Measurements from ENCODE around the gene HSPA12B.

Gene HSPA12B

GRCh38 chr20:3710011-3710466 lies 22.4 kb upstream of the HSPA12B start:
- DNase-seq (ENCODE audit: low read depth): no peak
- in situ Hi-C loops (cut with HindIII; ENCODE audit: low sequenced_read_pairs): no loop called here
- no peak overlapping the region for H3K4me3 ChIP-seq (ENCODE audit: low read depth, low read length)
- no peak for TF ChIP-seq CTCF (IDR thresholded peaks at IDR 0.05; ENCODE audit: low read depth, low read length, missing control alignments)

- no peak overlapping the region for H3K4me3 ChIP-seq (ENCODE audit: low read depth, low read length)
- in situ Hi-C loops (cut with HindIII; ENCODE audit: low sequenced_read_pairs): no loop called here
- peak; percentile 92 for TF ChIP-seq CTCF (IDR thresholded peaks at IDR 0.05; ENCODE audit: low read depth, low read length, missing control alignments)
Measured at GRCh38 chr20:3710703-3711483, 21.6 kb upstream of the HSPA12B start.

GRCh38 chr20:3711484-3711941 lies 21.0 kb upstream of the HSPA12B start:
- in situ Hi-C loops (cut with HindIII; ENCODE audit: low sequenced_read_pairs): no loop called here
- no peak for TF ChIP-seq CTCF (IDR thresholded peaks at IDR 0.05; ENCODE audit: low read depth, low read length, missing control alignments)
- peak; percentile 6 for DNase-seq (ENCODE audit: low read depth)
- no peak overlapping the region for H3K4me3 ChIP-seq (ENCODE audit: low read depth, low read length)

More at GRCh38 chr20:3710703-3711483, 21.6 kb upstream of the HSPA12B start:
- no peak for DNase-seq (ENCODE audit: low read depth)

- TF ChIP-seq CTCF (IDR thresholded peaks at IDR 0.05; ENCODE audit: low read depth, low read length, missing control alignments): no peak
- DNase-seq (ENCODE audit: low read depth): no peak
- in situ Hi-C loops (cut with HindIII; ENCODE audit: low sequenced_read_pairs): no loop called here
- no peak within 1 kb of the TSS for H3K4me3 ChIP-seq (ENCODE audit: low read depth, low read length)
Measured at GRCh38 chr20:3712279-3712873, 20.1 kb upstream of the HSPA12B start, which contains the start of gene SIGLEC1. TSS of gene SIGLEC1 (minus strand) at chr20:3712600. CDS start at chr20:3707128, 5,472 bp downstream.

GRCh38 chr20:3714092-3714491 lies 18.4 kb upstream of the HSPA12B start:
- DNase-seq (ENCODE audit: low read depth): no peak
- in situ Hi-C loops (cut with HindIII; ENCODE audit: low sequenced_read_pairs): no loop called here
- TF ChIP-seq CTCF (IDR thresholded peaks at IDR 0.05; ENCODE audit: low read depth, low read length, missing control alignments): no peak
- H3K4me3 ChIP-seq (ENCODE audit: low read depth, low read length): no peak overlapping the region

- H3K4me3 ChIP-seq (ENCODE audit: low read depth, low read length): no peak overlapping the region
- DNase-seq (ENCODE audit: low read depth): no peak
- in situ Hi-C loops (cut with HindIII; ENCODE audit: low sequenced_read_pairs): no loop called here
- TF ChIP-seq CTCF (IDR thresholded peaks at IDR 0.05; ENCODE audit: low read depth, low read length, missing control alignments): peak; percentile 87
Measured at GRCh38 chr20:3716195-3716834, 16.2 kb upstream of the HSPA12B start.

All from astrocyte of the cerebellum (primary cell).